ENCODE data around the gene SPARC.

Gene SPARC

GRCh38 chr5:151618907-151619306 lies 67.8 kb downstream of the SPARC start:
- no peak for DNase-seq

- no peak for DNase-seq
Measured at GRCh38 chr5:151617841-151618710, 68.6 kb downstream of the SPARC start.

GRCh38 chr5:151617383-151617840 lies 69.3 kb downstream of the SPARC start:
- DNase-seq, result no peak

- no peak for DNase-seq
Measured at GRCh38 chr5:151615431-151615830, 71.3 kb downstream of the SPARC start.

GRCh38 chr5:151614565-151614964 lies 72.2 kb downstream of the SPARC start:
- DNase-seq, result no peak

- DNase-seq, result no peak
Measured at GRCh38 chr5:151612689-151613427, 73.9 kb downstream of the SPARC start.

GRCh38 chr5:151611127-151611775 lies 75.5 kb downstream of the SPARC start:
- DNase-seq, result no peak

Data from NCI-H526 treated with DMSO at 0.1 percent for 48 hours (cell line).